ENCODE measurements around the gene HSPA2. TPM values are rescaled to one million over a fixed set of nuclear protein-coding genes. Genes with fewer than 3 reads are reported as not detected.
A peak's percentile ranks its signal among the peaks of the same experiment; 100 is the strongest.

The HSPA2 gene
- total and polyA plus RNA-seq, 7 donors = 28.7 to 172 (median 80.3) TPM

DNA sequence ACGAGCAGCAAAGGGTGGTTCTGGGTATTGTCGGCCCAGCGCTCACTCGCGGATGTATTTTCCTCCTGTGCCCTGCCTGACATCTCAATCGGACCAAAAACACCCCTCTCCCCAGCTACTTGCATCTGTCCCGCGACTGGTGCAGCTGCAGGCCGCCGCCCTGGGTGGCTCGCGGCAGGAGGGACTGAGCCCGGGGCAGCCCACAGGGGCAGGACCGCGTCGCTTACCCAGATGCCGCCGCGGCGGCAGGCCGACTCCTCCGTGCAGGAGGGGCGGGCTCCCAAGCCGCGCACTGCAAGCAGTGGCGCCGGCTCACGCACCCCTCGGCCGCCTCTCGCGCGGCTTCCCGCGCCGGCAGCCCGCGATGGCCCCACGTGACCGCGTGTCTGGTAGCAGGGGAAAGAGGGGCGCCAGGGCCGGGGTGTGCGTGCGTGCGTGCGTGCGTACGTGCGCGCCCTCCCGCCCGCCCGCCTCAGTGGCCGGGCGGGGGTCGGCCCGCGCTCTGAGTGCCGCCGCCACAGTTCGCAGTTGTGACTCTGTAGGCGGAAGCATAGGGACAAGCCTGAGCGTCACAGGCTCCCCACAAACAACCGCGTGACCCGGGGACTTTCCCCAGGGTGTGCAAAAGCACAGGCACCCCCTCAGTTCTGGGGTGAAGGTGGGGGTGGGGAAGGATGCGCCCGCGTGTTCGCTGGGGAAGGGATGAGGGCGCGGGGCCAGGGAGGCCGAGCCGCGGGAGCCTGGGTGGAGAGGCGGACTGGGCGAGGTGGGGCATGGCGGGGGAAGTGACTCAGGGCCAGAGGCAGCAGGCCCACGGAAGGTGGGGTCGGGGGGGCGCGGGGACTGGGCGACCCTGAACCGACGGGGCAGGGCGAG lies 36.9 kb upstream of the HSPA2 start, which contains the start of gene ZBTB25:
Gene ZBTB25, minus strand, starts transcription at position 405 of the 876 bp plus-strand sequence. CDS start 13,305 bp downstream, outside the sequence.
- peak in 1 of 4 donors; percentile 31 for TF ChIP-seq EP300 (IDR thresholded peaks at IDR 0.05)
- TF ChIP-seq POLR2AphosphoS5 (IDR thresholded peaks at IDR 0.05) = peak; percentile 73 to 95 (median 86)
- TF ChIP-seq, protein P1, sequence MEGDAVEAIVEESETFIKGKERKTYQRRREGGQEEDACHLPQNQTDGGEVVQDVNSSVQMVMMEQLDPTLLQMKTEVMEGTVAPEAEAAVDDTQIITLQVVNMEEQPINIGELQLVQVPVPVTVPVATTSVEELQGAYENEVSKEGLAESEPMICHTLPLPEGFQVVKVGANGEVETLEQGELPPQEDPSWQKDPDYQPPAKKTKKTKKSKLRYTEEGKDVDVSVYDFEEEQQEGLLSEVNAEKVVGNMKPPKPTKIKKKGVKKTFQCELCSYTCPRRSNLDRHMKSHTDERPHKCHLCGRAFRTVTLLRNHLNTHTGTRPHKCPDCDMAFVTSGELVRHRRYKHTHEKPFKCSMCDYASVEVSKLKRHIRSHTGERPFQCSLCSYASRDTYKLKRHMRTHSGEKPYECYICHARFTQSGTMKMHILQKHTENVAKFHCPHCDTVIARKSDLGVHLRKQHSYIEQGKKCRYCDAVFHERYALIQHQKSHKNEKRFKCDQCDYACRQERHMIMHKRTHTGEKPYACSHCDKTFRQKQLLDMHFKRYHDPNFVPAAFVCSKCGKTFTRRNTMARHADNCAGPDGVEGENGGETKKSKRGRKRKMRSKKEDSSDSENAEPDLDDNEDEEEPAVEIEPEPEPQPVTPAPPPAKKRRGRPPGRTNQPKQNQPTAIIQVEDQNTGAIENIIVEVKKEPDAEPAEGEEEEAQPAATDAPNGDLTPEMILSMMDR (IDR thresholded peaks at IDR 0.05) = no peak
- TF ChIP-seq POLR2A (IDR thresholded peaks at IDR 0.05) = peak; percentile 86 to 92
- peaks cover 0 to 57% (median 54%) of the 10 kb centered on the region in 4 donors for H3K4me1 ChIP-seq
- intact Hi-C loops (cut with DNase I) = loop anchor here (2.0 to 5.0 kb wide), 3 partner anchors 37 to 204 kb away; partner anchors contain the start of gene MTHFD1
- no peaks in the 10 kb centered on the region for H3K27me3 ChIP-seq
- WGBS, 2 donors = 0 to 1% methylated on average over 87 of the region's 87 CpGs
- peak; percentile 96 for DNase-seq
- H3K36me3 ChIP-seq = no peaks in the 10 kb centered on the region
- peak within 1 kb of the TSS; percentile 99 to 100 (median 99) for H3K27ac ChIP-seq
- no peaks in the 10 kb centered on the region for H3K9me3 ChIP-seq
- peak within 1 kb of the TSS; percentile 71 to 88 (median 78) for H3K4me3 ChIP-seq

DNA sequence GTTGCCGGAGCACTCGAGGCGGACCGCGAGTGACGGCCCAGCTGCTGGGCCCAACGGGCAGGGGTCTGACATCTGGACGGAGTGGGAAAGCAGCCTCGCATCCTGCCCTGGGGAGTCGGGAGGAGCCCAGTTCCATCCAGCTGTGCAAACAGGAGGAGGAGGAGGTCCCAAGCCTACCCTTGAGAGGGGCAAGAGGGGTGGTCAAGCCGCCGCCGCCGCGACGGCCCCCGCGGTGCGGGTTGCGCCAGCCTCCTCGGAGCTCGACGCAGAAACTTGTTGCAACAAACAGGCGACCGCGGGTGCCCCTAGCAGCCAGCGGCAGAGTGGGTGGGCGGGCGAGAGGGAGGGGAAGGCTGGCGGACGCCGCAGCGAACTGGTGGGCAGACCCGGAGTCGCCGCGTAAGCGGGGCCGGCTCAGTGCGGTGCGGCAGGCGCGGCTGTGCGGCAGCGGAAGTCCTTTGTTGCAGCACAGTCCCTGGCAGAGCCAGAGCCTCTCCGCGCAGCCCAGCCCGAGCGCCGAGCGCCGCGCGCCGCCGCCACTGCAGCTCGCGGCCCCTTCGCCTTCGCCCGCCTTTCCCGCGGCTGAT lies 36.1 kb upstream of the HSPA2 start, which contains the start of gene ZBTB1:
Gene ZBTB1, plus strand, starts transcription at position 461 of the 587 bp plus-strand sequence. CDS start 16,735 bp downstream, outside the sequence.
- peaks cover 0 to 62% (median 54%) of the 10 kb centered on the region in 4 donors for H3K4me1 ChIP-seq
- 0% methylated on average over 63 of the region's 63 CpGs for WGBS, 2 donors
- peak; percentile 93 for DNase-seq
- no peaks in the 10 kb centered on the region for H3K27me3 ChIP-seq
- H3K4me3 ChIP-seq = peak within 1 kb of the TSS; percentile 71 to 88 (median 78)
- H3K9me3 ChIP-seq = no peaks in the 10 kb centered on the region
- no peaks in the 10 kb centered on the region for H3K36me3 ChIP-seq
- peak within 1 kb of the TSS; percentile 99 to 100 (median 99) for H3K27ac ChIP-seq
- TF ChIP-seq POLR2A (IDR thresholded peaks at IDR 0.05) (peak; percentile 47 to 55), POLR2AphosphoS5 (IDR thresholded peaks at IDR 0.05) (peak in 3 of 4 donors; percentile 79 to 91 (median 85))
- TF ChIP-seq, protein P1 (IDR thresholded peaks at IDR 0.05) = no peak
- intact Hi-C loops (cut with DNase I) = loop anchor here (5.0 kb wide), 2 partner anchors 117 to 203 kb away; partner anchors contain the start of gene MTHFD1

DNA sequence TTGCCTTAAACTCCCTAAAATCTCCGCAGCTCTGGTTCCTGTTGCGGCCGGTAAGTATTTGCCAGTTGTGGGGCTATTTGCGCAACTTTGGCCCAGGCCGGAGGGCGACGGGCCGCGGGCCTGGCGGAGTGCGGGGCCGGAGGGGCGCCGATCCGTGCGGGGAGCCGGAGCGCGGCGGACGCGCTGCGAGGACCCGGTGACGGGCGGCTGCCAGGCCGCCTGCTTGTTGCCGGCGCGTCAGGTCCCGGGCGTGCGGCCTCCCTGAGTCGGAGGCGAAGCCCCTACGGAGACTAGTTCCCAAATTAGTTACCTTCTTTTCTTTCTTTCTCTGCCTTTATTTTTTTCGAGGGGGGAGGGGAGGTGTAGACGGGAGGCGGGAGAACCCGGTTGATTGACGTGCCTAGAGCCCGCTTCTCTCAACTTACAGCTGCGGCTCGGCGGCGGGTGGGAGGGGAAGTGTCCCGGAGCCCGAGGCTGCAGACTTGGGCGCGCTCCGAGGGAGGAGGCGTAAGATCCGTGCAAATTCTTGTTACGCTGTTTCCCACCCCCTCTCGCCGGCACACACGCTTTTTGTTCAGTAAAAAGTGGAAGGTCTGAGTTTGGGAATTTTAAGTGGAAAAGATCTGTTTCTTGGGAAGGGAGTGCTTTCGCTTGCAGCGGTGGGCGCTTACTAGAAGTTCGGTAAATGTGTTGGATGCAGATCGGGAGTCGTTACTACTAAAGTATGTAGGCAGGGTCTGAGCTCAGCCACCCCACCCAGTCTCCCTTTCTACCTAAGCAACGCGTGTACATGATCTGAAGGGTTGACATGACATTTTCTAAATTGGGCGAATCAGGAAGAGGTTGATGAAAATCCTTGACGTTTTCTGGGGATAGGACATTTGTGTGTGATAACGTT lies 35.4 kb upstream of the HSPA2 start:
- Histone ChIP-seq H3K27ac (peak overlapping the region; percentile 99 to 100 (median 99)), H3K9me3 (no peaks in the 10 kb centered on the region), H3K4me1 (peaks cover 0 to 63% (median 55%) of the 10 kb centered on the region in 4 donors), H3K27me3 (no peaks in the 10 kb centered on the region), H3K36me3 (no peaks in the 10 kb centered on the region), H3K4me3 (peak overlapping the region; percentile 71 to 88 (median 78))
- intact Hi-C loops (cut with DNase I) = loop anchor here (1.0 to 5.0 kb wide), 3 partner anchors 35 to 202 kb away; partner anchors contain the start of genes HSPA2 and MTHFD1
- whole genome bisulfite sequencing, 2 donors = 0 to 1% methylated on average over 68 of the region's 68 CpGs
- peak; percentile 96 for DNase-seq
- TF ChIP-seq, protein P1 (IDR thresholded peaks at IDR 0.05) = no peak
- TF ChIP-seq POLR2AphosphoS5 (IDR thresholded peaks at IDR 0.05) = peak; percentile 9 to 55 (median 40)
- TF ChIP-seq POLR2A (IDR thresholded peaks at IDR 0.05) = peak in 1 of 2 donors; percentile 17

GRCh38 chr14:64506721-64507120 lies 33.8 kb upstream of the HSPA2 start:
- intact Hi-C loops (cut with DNase I) = no loop called here
- peak overlapping the region; percentile 99 to 100 (median 99) for H3K27ac ChIP-seq
- WGBS, 2 donors = 13 to 18% methylated on average over 3 of the region's 3 CpGs

More at GRCh38 chr14:64506721-64507120, 33.8 kb upstream of the HSPA2 start:
- peak overlapping the region in 1 of 4 donors; percentile 71 for H3K4me3 ChIP-seq
- H3K27me3 ChIP-seq = no peaks in the 10 kb centered on the region
- DNase-seq = no peak
- H3K36me3 ChIP-seq = no peaks in the 10 kb centered on the region
- TF ChIP-seq, protein P1 (IDR thresholded peaks at IDR 0.05) = no peak
- no peak for TF ChIP-seq POLR2AphosphoS5 (IDR thresholded peaks at IDR 0.05)
- TF ChIP-seq EP300 (IDR thresholded peaks at IDR 0.05) = no peak
- TF ChIP-seq POLR2A (IDR thresholded peaks at IDR 0.05) = no peak
- H3K4me1 ChIP-seq = peaks cover 0 to 64% (median 51%) of the 10 kb centered on the region in 4 donors
- no peaks in the 10 kb centered on the region for H3K9me3 ChIP-seq

Data from sigmoid colon (tissue), 7 donors.